HG03342 (cell line): ENCODE results near the gene FKBP1A.

Experiments
- ATAC-seq: cut with Tn5 transposase; IDR thresholded peaks from one replicate; pipeline ENCODE4 v1.9.1; 2021; ENCODE audit warnings: mild to moderate bottlenecking, moderate library complexity; ENCODE audit not compliant: unreplicated experiment

FKBP1A gene

DNA sequence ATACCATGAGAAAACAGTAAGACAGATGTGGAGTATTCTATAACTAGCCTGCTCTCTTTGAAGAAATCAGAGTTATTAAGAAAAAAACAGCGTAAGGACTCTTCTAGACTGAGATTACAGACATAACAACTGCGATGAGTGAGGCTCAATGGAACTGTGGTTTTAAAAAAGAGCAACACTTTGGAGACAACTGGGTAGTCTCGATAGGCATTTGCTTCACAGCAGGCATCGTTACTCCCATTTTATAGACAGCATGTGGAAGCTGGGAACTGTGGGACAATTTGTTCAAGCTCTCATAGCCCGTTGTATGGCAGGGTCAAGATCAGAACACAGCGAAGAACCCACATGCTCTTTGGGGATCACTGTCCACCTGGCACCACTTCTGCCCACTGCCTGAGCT, 4.6 kb downstream of the FKBP1A start:
- ATAC-seq: no peak

DNA sequence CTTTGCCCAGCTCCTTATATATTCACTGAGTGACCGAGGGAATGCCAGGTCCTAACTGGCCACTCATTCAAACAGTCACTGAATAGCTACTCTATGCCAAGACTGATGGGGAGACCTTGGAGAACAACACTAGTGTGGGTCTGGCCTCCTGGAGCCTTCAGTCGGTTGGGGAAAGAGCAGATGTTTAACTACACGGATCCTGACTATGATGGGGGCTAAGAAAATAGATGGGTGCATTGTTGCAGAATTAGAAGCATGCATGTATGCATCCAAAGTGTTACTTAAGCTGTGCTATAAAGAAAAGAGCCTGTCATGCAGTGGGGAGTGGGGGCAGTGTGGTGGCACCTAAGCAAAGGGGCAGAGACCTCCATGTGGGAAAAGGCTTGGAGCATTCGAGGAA, 6.5 kb downstream of the FKBP1A start:
- ATAC-seq: no peak

DNA sequence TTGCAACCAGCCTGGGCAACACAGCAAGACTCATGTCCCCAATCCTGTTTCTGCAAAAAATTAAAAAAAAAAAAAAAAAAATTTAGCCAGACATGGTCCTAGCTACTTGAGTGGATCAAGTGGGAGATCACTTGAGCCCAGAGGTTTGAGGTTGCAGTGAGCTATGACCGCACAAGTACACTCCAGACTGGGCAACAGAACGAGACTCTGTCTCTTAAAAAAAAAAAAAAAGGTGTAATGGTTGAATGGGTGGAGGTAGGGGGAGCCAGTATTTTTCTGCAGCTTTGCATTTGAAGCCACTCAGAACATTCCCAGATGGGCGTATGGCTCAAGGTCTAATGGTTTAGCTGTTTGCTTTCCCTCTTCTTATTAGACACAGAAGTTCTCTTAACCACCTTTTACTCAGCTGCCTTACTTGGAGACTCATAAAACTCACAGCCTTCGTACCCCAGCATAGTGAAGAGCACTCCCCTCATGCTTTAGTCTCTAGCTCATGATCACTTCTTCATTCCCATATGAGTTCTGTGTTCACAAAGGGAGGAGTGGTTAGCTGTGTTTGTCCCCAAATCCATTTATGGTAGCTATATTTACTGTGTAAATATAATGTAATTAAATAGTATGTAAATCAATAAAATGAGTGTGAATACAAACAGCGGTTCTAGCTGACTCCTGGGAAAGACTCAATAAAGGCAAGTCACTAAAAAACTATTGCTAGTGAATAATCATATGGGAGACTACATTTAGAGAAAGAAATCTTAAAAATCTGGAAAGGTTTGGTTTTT, 9.0 kb downstream of the FKBP1A start:
- ATAC-seq: no peak

DNA sequence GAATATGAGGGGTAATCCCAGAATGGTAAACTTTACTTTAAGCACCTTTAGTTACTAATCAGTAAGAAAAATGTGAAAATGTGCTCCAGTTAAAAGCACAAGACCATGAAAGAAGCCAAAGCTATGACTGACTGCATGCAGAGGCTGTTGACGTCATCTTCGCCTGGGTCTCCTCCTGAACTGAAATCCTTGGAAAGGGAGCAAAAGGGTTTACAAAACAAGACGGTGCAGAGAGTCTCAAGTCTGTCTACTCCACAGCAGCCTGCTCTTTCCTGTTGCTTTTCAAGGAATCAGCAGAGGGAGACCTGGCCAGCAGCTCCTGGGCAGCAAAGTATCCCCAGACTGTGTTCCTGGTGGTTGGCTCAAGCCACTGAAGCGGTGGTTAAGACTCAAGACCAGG, 10.2 kb downstream of the FKBP1A start:
- no peak for ATAC-seq

DNA sequence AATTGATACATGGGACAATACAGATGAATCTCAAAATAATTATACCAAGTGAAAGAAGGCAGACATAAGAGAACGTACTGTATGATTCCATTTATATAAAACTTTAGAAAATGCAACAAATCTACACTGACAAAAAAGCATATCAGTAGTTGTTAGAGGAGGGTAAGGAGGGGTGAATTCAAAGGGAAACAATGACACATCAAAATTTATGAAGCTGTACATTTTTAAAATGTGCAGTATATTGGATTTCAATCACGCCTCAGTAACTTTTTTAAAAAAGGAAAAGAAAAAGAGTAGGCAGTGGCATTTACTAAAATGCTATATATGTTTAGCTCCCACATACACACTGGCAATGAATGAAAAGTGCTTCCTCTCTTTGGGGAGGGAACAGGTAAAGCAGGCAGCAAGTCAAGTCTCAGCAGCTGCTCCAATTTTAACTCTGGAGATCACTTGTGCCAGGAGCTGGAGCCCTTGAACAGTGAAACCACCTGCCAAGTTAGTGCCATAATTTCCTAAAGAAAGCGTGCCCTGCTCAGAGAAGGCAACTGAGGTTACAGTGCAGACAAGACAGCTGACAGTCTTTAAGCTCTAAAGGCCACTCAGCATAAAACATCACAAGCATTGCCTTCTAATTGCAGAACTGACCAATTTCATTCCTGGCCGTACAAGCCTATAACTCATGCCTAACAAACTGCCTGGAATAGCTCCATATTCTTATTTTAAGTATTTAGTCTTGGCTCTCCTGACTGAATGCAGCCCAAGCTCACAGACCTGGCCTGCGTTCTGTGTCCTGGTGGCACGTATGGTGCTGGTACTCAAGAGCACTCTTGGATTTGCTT, 10.9 kb downstream of the FKBP1A start:
- ATAC-seq: no peak

DNA sequence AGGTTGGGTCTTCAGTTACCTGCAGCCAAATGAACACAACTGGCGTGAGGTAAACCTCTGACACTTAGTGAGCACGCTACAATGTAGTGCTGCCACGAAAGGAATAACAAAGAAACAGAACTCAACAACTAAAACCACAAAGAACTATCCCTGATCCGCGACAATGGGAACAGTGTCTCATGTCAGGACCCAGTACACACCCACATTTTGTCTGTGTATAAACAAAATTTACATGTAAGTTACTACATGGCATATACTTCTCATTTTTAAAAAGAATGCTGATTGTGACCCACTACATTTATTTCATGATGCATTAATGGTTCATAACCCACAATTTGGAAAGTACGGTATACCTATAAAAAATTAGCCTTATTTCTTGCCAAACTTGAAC, 14.1 kb downstream of the FKBP1A start:
- ATAC-seq: no peak

DNA sequence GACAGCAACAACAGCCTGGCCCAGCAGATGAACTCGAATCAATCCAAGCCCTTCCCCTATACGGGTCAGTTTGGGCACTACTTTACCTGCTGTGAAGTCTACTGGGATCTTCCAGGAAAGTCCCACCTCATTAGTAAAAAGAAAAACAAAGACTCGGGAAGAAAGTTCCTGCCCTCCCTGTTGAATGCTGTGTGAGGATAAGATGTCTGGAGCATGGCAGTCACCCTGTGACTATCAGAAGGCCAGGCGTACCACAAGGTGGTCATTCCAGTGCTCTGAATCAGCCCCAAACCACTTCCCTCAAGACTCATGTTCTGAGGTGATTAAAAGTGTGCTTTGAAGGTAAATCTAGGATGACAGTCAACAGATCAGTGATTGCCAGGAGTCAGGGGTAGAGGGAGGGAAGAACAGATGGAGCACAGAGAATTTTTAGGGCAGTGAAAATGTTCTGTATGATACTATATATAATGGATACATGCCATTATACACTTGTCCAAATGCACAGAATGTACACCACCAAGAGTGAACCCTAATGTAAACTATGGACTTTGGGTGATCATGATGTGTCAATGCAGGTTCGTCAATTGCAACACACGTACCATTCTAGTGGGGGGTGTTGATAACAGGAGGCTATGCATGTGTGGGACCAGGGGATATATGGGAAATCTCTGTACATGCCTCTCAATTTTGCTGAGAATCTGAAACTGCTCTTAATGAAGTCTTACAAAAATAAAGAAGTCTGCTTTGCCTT, 14.7 kb downstream of the FKBP1A start:
- no peak for ATAC-seq

DNA sequence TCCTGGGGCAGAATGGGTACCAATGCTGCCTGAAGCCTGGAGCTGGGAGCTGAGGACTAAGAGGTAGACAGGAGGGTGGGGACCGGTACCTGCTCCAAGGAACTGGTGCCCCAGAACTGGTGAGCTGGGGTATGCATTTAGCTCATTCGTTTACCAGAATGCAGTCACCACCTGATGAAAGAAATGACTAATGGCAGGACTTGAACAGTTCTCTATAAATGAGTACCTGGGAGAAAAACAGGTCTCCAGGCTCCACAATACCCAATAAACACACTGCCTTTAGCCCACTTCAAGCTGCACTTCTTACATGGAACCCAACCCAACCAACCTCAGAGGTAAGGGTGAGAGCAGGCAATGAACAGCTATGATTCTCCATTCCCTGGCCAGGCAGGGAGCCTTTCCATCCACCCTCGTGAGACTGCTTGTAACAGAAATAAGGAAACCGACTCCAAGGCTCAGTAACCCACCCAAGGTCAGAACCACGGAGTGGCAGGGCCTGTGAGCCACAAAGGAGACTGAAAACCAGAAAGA, 15.4 kb downstream of the FKBP1A start:
- ATAC-seq: peak; percentile 50

DNA sequence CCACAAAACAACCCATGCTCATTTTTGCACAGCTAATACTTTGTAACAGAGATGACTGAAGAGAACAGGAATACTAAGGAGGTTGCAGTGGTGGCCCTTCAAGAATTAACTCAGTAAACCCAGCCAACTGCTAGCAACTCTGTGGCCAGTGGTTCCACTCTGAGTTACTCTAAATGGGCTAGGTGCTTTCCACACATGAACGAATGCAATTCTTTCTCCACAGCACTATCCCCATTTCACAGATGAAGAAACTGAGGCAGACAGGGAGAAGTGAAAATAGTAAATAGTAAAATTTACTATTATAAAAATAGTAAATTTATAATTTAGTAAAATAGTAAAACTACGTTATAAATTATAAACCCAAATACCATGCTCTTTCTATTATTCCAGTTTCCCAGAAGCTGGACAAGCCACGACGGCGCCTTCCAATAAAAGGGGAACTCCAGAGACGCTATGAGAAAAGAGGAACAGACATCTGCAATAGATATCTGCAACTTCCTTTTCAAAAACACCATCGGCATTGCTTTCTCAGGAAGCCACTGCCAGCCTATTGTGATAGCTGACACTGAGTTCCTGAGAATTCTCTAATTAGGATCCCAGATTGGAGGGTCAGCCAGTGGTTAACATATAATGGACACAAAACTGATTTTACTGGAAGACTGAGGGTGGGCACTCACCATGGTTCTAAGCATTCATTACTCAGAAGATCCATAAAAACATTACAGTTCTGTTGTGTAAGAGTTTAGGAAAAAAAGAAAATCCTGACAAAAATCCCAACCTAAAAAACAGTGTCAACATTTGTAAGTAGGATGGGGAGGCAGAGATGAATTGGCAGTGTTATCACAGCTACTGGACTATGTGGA, 16.2 kb downstream of the FKBP1A start:
- no peak for ATAC-seq

DNA sequence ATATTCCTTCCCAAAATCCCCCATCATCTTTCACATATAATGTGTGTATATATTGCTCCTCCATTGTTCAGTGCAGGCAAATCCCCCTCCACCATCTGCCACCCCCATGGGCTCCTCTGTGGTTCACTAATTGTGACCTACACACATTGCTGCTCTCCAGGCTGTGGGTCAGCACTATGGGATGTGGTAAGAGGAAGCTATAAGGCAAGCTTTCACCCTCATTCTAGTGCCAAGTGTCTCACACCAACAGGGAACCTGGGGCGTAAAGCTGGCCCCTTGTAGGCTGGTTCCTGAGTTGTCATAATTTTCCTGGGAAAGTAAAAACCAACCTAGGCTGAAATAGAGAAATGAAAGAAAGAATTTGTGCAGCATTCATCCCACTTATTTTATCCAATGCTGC, 16.8 kb downstream of the FKBP1A start:
- ATAC-seq: no peak

DNA sequence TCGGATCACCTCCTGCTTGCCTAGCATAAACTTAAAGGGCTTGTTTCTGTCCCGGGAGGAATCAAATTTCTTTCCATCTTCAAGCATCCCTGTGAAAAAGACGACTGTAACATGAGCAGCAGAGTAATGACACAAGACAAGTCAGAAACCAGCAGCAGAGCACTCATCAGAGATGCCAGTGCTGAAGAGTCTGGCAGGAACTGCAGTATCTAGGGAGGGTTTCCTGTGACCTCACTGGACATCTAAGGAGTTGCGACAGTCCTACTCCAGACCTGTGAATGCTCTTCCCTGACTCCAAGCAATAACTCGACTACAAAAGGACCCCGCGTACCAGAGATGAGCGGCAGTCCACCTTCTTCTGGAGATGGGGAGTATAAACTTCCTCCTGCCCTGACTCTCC, 17.3 kb downstream of the FKBP1A start:
- ATAC-seq: no peak

DNA sequence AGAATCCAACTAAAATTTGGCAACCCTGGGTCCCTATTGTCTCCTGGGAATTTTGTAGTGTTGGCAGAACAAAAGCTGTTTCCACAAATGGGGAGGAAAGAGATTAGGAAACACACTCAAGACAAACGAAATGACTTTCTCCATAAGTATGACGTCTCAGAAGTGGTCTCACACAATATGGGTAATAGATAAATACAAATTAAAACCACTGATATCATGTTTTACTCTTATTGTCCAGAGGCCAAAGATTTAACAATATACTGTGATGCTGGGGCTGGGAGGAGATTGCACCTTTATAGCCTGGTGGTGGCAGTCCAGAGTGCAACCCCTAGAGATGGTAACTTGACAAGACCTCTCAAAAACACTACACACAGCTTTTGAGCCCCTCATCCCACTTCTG, 18.6 kb downstream of the FKBP1A start:
- no peak for ATAC-seq

DNA sequence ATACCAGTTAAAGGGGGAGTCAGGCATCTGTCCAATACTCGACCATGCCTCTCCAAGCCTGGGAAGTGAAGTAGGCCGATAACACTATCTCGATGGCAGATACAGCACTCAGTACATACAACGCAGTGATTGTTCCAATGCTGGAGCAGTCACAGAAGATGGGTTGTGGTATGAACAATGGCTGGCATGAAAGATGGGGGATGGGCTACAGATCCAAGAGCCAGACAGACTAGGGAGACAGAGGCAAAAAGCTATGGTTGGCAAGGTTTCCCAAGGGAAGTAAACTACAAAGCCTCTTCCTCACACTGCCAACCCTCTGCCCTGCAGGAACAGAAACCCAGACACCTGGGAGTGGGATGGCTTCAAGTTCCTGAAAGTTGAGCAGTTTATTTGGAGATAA, 19.2 kb downstream of the FKBP1A start:
- no peak for ATAC-seq

DNA sequence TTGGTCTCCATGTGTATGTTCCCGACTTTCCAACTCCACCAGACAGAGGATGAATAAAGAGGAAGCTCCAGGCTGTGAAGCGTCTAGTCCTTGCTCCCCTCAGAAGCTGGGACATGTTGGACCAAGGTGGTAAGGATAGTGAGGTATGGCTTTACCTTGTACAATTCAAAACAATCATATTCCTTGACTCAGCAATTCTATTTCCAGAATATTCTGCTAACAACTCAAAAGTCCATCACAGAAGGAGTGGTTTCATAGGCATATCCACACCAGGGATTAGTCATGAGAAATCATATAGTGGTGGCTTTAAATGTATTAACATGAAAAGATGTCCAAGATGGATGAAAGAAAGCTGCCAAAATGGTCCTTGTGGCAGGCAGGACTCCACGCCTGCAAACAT, 19.8 kb downstream of the FKBP1A start:
- no peak for ATAC-seq

DNA sequence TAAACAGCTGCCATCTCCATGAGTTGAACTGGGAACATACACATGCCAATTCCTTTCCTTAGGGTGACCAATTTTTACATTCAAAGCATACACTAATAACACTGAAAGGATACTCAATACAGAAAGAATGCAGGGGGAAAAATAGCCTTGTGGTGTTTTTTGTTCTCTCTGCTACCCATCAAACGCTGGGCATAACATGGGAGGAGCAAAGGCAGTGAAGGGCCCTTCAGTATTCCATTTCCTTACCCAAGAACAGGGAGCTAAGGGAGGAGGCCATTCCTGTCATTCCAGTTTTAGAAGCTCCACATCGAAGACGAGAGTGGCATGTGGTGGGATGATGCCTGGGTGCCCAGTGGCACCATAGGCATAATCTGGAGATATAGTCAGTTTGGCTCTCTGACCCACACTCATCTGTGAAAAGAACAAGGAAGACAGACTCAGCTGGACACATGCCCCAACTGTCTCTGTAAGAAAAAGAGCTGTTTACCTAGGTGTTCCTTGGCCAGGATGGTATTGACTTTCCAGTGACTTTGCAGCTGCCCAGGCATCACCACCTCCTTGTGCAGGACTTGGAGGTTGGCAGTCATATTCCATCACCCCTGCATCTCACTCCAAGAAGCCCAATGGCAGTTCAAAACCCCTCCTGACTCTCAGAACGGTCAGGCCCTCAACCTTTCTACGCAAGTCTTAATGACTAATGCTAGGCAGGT, 20.9 kb downstream of the FKBP1A start:
- no peak for ATAC-seq

DNA sequence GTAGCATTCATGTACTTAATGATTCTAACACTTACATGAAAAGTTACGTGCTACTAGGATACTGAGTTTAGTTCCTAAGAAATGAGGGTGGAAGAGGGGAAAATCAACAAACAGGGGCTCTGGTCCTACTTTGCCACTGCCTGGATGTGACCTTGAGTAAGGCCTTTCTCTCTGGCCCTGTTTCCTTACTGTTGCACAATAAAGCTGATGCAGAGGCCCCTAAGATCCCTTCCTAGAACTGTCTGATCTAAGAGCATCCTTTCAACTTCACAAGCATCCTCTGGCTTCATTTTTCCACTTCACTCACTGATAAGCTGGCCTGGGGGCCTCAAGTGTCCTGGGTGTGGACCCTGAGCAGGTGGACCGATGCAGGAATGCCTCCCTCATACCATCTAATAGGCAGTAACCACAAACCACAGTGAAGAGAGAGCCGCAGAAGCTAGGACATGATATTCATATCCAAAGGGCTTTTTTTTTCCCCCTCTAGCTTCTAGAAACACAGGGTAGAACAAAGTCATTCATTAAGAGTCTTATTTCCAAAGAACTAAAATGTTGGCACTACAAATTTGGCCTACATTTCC, 21.6 kb downstream of the FKBP1A start:
- no peak for ATAC-seq

DNA sequence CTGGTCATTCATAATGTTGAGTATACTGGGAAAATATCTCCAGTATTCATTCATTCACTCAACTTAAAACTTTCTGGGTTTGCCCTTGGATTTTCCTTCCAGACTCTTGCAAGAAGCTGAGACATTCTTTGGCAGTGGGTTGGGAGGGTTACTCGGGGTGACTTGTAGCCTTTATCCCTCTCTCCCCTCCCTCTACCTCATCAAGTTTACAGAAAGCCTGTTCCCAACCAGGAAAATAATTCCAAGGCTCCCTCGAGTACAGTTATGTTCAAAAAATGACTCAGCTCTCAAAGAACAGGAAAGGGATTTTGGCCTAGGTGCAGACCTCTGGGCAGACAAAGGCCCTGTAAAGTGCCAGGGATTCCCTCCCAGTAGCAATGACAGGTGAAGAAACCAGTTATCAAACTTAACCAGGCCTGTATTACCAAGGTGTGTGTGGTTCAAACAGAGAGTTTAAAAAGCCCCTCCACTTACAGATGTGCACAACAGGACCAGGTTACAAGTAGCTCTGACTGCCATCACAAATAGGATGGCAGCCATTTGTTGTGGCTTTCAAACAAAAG, 22.2 kb downstream of the FKBP1A start:
- ATAC-seq: no peak

DNA sequence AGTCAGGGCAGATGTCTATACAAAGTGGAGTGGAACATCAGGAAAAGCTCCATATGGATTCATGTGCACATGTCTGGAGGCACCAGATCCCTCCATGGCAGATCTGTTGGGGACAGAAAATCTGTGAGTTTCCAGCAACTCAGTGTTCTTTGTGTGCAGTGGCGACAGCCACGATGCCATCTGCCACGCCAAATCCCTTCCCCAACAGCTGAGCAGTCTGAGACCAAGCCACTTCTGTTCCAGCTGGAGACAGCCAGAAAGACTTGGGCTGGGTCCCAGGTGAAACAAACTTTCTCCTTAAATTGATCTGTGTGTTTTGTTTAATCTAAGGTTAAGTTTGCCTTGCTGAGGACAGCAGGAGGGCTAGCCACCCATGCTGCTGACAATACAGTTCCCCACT, 22.9 kb downstream of the FKBP1A start:
- no peak for ATAC-seq
